ENCODE data around the gene PDCD7.

DNA sequence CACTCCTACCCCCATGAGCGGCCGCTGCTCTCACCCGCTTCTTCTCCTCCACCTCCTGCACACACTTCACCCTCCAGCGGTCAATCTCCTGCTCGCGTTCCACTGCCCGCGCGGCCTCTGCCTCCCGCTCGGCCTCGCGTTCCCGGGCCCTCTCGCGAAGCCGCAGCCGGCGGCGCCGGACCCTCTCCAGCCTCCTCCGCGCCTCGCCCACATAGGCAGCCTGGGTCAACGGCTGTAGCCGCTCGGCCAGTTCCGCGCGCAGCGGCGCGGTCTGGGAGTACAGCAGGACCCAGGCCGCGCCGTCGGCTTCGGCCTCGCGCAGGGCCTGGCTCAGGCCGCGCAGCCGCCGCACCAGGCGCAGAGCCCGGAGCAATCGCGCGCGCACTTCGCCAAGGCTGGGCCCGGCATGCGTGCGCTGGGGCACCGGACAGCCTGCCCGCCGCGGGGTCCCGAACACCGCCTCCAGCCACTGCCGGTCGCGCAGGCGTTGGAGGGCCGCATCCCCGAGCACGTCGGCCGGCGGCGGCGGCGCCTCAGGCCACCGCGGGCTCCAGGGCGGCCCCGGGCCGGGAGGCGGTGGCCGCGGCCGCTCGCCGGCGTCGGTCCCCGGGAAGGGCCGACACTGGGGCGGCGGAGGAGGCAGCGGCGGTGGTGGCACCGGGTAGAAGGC, 595 bp downstream of the PDCD7 start:
- TF ChIP-seq FOXM1 (IDR thresholded peaks at IDR 0.05; ENCODE audit: low read depth) (no peak), YY1 (IDR thresholded peaks at IDR 0.05; ENCODE audit: low read depth) (no peak), SIN3A (IDR thresholded peaks at IDR 0.05; ENCODE audit: borderline replicate concordance, low read depth, low read length) (peak; percentile 28; the same call in 1 of the 2 replicates), POLR2AphosphoS5 (IDR thresholded peaks at IDR 0.05; ENCODE audit: low read depth, low read length) (no peak), EP300 (IDR thresholded peaks at IDR 0.05; ENCODE audit: borderline replicate concordance in 1 of 2, low read depth in 1 of 2, low read length in 1 of 2) (no peak), CTCF (IDR thresholded peaks at IDR 0.05) (no peak), MEF2A (IDR thresholded peaks at IDR 0.05; ENCODE audit: borderline replicate concordance, low read depth) (no peak)
- TF ChIP-seq, protein P1, sequence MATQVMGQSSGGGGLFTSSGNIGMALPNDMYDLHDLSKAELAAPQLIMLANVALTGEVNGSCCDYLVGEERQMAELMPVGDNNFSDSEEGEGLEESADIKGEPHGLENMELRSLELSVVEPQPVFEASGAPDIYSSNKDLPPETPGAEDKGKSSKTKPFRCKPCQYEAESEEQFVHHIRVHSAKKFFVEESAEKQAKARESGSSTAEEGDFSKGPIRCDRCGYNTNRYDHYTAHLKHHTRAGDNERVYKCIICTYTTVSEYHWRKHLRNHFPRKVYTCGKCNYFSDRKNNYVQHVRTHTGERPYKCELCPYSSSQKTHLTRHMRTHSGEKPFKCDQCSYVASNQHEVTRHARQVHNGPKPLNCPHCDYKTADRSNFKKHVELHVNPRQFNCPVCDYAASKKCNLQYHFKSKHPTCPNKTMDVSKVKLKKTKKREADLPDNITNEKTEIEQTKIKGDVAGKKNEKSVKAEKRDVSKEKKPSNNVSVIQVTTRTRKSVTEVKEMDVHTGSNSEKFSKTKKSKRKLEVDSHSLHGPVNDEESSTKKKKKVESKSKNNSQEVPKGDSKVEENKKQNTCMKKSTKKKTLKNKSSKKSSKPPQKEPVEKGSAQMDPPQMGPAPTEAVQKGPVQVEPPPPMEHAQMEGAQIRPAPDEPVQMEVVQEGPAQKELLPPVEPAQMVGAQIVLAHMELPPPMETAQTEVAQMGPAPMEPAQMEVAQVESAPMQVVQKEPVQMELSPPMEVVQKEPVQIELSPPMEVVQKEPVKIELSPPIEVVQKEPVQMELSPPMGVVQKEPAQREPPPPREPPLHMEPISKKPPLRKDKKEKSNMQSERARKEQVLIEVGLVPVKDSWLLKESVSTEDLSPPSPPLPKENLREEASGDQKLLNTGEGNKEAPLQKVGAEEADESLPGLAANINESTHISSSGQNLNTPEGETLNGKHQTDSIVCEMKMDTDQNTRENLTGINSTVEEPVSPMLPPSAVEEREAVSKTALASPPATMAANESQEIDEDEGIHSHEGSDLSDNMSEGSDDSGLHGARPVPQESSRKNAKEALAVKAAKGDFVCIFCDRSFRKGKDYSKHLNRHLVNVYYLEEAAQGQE (IDR thresholded peaks at IDR 0.05; ENCODE audit: low read depth, low read length), result no peak
